HL-60 (cell line): ENCODE results near the gene ATP10D.

ENCODE experiments used
- DNase-seq, 2 experiments: peaks; one replicate each; pipeline ENCODE4 v3.0.0-alpha.2; 2010 to 2020; ENCODE audit warnings: low read depth in 1 of 2, low spot score in 1 of 2
- H3K27ac ChIP-seq: fragments of 250-450 bp; sonication (Bioruptor Pico); replicated peaks from 2 replicates; pipeline ENCODE4 v1.5.1; 2020; ENCODE audit warnings: mild to moderate bottlenecking, moderate library complexity
- H3K27me3 ChIP-seq: fragments of 250-450 bp; sonication (Bioruptor Pico); 2 replicates; pipeline ENCODE4 v1.5.1; 2021; ENCODE audit warnings: mild to moderate bottlenecking, moderate library complexity; ENCODE audit not compliant: insufficient read depth, poor library complexity, severe bottlenecking
- H3K4me3 ChIP-seq: replicated peaks from 2 replicates; pipeline ENCODE4 v1.5.1; 2011; ENCODE audit warnings: mild to moderate bottlenecking, control low read depth, low read length; ENCODE audit not compliant: insufficient read depth
- GABPA ChIP-seq: IDR thresholded peaks from 2 replicates; pipeline ENCODE4 v1.6.1; 2012; ENCODE audit warnings: low read depth
- POLR2AphosphoS5 ChIP-seq: IDR thresholded peaks from 2 replicates; pipeline ENCODE4 v1.6.1; 2012; ENCODE audit warnings: low read depth
- SPI1 ChIP-seq: IDR thresholded peaks from 2 replicates; pipeline ENCODE4 v1.6.1; 2012; ENCODE audit warnings: low read depth, mild to moderate bottlenecking, borderline replicate concordance
- TF ChIP-seq, protein P1 (sequence below): IDR thresholded peaks from 2 replicates; pipeline ENCODE4 v1.6.1; 2012; ENCODE audit warnings: low read depth; ENCODE audit not compliant: insufficient replicate concordance
- TF ChIP-seq, protein P2 (sequence below): IDR thresholded peaks from one replicate; pipeline ENCODE4 v1.5.1; 2011; ENCODE audit warnings: low read length, control low read depth, inconsistent platforms; ENCODE audit not compliant: insufficient read depth

ATP10D gene

DNA sequence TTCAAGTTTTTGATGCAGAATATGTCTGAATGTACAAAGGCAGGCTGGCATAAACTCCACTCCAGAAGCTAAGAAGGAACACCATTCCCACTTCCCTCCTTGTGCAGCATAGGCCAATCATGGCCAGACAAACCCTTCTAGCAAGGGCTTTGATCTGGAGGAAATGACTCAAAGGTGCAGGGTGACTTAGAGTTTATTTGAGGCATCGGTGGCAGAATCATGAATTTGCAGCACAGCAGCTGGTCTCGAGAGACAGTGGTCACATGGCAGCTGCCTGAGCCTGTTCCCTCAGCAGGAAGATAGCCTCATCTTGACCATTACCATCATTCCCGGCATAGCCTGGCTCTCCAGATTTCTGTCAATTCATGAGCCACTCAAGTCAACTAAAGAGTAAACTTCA lies 154.5 kb downstream of the ATP10D start:
- DNase-seq, result no peak
- no peaks in the 10 kb centered on the region for H3K27me3 ChIP-seq
- no peak overlapping the region for H3K27ac ChIP-seq
- no peak overlapping the region for H3K4me3 ChIP-seq
- TF ChIP-seq GABPA (no peak), POLR2AphosphoS5 (no peak), SPI1 (no peak)
- TF ChIP-seq, protein P1, sequence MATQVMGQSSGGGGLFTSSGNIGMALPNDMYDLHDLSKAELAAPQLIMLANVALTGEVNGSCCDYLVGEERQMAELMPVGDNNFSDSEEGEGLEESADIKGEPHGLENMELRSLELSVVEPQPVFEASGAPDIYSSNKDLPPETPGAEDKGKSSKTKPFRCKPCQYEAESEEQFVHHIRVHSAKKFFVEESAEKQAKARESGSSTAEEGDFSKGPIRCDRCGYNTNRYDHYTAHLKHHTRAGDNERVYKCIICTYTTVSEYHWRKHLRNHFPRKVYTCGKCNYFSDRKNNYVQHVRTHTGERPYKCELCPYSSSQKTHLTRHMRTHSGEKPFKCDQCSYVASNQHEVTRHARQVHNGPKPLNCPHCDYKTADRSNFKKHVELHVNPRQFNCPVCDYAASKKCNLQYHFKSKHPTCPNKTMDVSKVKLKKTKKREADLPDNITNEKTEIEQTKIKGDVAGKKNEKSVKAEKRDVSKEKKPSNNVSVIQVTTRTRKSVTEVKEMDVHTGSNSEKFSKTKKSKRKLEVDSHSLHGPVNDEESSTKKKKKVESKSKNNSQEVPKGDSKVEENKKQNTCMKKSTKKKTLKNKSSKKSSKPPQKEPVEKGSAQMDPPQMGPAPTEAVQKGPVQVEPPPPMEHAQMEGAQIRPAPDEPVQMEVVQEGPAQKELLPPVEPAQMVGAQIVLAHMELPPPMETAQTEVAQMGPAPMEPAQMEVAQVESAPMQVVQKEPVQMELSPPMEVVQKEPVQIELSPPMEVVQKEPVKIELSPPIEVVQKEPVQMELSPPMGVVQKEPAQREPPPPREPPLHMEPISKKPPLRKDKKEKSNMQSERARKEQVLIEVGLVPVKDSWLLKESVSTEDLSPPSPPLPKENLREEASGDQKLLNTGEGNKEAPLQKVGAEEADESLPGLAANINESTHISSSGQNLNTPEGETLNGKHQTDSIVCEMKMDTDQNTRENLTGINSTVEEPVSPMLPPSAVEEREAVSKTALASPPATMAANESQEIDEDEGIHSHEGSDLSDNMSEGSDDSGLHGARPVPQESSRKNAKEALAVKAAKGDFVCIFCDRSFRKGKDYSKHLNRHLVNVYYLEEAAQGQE, result no peak
- TF ChIP-seq, protein P2, sequence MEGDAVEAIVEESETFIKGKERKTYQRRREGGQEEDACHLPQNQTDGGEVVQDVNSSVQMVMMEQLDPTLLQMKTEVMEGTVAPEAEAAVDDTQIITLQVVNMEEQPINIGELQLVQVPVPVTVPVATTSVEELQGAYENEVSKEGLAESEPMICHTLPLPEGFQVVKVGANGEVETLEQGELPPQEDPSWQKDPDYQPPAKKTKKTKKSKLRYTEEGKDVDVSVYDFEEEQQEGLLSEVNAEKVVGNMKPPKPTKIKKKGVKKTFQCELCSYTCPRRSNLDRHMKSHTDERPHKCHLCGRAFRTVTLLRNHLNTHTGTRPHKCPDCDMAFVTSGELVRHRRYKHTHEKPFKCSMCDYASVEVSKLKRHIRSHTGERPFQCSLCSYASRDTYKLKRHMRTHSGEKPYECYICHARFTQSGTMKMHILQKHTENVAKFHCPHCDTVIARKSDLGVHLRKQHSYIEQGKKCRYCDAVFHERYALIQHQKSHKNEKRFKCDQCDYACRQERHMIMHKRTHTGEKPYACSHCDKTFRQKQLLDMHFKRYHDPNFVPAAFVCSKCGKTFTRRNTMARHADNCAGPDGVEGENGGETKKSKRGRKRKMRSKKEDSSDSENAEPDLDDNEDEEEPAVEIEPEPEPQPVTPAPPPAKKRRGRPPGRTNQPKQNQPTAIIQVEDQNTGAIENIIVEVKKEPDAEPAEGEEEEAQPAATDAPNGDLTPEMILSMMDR, result no peak

DNA sequence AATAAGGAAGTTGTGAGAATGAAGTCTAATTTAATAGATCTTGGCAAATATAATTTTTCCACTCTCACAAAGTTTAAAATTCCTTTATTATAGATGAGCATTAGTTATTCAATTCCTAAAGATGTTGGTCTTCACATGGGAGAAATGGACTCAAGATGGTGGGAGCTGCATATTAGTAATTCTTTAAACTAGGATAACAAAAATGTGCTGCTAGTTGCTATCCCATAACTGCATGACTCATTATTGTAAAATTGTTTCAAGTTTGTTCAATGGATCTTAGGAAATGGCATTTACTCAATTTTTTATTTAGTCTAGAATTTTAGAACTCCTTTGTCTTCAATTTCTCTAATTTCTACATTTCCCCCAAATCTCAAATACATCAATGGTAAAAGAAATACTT lies 155.8 kb downstream of the ATP10D start:
- Histone ChIP-seq H3K27me3 (no peaks in the 10 kb centered on the region), H3K4me3 (no peak overlapping the region), H3K27ac (no peak overlapping the region)
- no peak for DNase-seq
- TF ChIP-seq SPI1 (no peak), GABPA (no peak), POLR2AphosphoS5 (no peak)
- TF ChIP-seq, protein P1, result no peak
- TF ChIP-seq, protein P2, result no peak

DNA sequence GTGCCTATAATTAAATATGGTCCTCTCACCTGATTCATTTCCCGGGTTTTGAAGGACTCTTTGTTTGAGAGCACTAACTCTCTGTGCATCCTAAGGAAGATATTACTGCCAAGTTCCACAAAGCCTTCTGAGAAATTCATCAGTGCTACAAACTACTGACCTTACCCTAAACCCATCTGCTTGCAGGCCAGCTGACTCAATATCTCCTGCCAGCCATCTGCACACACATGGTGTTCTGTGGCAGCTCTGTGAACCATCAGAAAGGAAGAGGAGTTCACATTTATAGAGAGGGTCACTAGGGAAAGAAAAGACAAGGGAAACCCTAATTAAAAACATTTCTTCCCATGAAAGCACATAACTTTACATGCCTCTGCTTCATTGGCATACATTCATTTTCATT lies 156.7 kb downstream of the ATP10D start:
- no peak overlapping the region for H3K4me3 ChIP-seq
- no peaks in the 10 kb centered on the region for H3K27me3 ChIP-seq
- DNase-seq, result no peak
- no peak overlapping the region for H3K27ac ChIP-seq
- TF ChIP-seq, protein P2, result no peak
- TF ChIP-seq GABPA (no peak), SPI1 (no peak), POLR2AphosphoS5 (no peak)
- TF ChIP-seq, protein P1, result no peak
